B cell (primary cell): ENCODE measurements around the gene FAM124A.

Experiments used
- CTCF ChIP-seq: fragments of 200-600 bp; IDR thresholded peaks from one replicate; pipeline ENCODE4 v1.8.0; 2022; ENCODE audit warnings: antibody characterized with exemption, mild to moderate bottlenecking
- EZH2 ChIP-seq: IDR thresholded peaks from 2 replicates; pipeline ENCODE4 v1.6.1; 2012; ENCODE audit warnings: borderline replicate concordance, low read depth, mild to moderate bottlenecking, moderate library complexity, low read length; ENCODE audit not compliant: insufficient read depth, poor library complexity, severe bottlenecking

- TF ChIP-seq CTCF (no peak), EZH2 (no peak)
Measured at GRCh38 chr13:51323824-51324511, 101.8 kb downstream of the FAM124A start.
